HG03060 (cell line): Measurements from ENCODE around the gene BRD7.

Experiments
- ATAC-seq: cut with Tn5 transposase; IDR thresholded peaks from one replicate; pipeline ENCODE4 v1.9.1; 2021; ENCODE audit warnings: low read depth, moderate number of reproducible peaks; ENCODE audit not compliant: unreplicated experiment

Gene BRD7

DNA sequence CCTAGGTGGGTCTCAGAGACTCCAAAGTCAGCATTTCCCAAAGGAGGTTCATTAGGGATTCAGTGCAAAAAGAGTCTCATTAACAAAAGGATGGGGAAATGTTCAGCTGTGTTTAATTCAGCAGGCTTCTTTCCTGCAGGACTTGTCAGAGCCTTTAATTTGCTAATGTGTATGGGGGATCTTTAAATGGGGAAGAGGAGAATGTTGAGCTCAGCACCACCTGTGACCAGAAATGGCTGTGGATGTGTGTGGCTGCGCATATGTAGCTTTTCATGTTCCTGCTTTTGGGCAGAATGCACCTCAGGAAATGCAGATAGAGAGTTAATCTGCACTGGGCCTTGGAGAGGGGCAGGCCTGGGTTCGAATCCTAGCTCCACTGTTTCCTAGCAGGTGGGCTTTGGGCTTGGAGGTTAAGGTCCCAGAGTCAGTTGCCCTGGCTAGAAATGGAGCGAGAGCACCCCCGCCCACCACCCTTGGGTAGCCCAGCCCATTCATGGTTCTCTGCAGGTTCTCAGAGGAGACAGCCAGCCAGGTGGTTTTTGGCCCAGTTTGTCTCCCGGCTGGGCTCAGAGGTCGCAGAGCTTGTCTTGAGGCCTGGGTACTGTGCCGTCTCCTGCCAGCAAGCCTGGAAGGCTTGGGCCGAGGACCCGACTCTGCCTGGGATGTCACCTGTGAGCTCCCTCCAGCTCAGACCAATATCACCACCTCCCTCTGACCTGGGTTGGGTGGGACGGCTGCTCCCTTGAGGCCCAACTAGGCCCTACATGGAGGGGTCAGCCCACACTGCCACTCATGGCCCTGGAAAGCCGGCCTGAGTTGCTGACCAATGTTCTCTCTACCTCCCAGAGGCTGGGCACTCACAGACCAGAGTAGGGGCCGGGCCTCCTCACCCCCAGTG lies 93.1 kb downstream of the BRD7 start:
- ATAC-seq, result no peak

- ATAC-seq, result no peak
Observed at GRCh38 chr16:50275098-50275415, 93.7 kb downstream of the BRD7 start.

DNA sequence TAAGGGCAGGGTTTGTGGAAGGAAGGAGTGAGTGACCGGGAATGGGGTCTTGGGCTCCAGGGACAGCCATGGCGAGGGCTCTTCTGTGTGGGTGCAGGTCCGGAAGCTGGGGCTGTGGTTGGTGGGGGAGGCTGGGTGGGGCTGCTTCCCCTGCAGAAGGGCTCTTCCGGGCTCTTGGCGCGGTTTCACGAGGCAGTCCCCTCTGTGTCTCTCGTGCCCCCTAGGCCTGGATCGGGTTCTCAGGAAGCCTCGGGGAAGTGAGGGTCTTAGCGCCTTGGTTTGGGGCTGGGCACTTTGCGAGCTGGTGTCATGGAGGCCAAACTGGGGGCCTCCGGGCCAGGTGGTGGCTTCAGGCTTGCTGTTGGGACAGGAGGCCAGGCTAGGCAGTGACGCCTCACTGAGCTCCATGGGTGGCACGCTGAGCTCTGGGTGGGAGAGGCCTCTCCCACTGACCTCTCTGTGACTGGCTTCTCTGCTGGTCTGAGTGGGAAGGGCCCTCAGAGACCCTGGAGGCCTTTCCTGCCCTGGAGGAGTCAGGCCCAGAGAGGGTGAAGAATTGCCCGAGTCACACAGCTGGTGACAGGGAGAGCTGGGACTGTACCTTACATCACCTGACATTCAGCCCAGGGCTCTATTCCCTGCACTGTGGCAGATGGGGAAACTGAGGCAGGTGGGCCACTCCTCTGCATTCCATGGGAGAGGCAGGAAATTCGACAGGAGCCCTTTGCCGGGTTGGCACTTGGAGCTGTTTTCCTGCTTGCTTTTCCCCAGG lies 94.3 kb downstream of the BRD7 start:
- ATAC-seq, result peak; percentile 16

DNA sequence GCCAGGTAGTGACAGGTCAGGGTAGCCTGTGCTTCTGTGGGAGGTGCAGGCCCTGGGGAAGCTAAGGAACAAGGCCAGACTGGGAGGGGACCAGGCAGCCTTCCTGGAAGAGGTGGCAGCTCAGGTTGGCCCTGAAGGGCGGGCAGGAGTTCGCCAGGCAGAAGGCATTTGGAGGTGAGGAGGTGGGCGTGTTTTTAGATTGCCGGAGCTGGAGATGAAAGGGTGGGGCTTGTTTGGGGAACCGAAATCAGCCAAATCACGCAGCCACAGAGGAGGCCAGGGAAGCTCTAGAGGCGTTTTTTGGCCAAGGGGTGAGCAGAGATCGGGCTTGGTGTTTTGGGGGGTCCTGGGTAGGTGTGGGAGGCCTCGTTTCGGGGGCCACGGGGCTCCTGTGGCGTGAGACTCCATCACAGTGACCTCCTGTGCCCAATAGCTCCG lies 94.9 kb downstream of the BRD7 start:
- peak; percentile 36 for ATAC-seq

DNA sequence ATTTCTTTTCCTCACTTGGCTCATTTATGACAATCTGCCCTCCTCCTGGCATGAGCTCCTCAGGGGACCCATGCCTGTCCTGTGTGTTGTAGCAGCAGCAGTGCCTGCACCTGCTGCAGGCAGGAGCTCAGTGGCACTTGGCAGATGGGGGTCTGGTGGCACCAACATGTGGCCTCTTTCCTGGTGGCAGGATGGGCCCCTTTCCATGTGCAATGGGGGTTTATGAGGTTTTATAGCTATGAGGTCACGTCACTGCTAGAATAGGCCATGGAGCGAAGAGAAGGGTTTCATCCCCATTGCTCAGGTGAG lies 95.5 kb downstream of the BRD7 start:
- no peak for ATAC-seq

GRCh38 chr16:50272687-50273381 lies 96.0 kb downstream of the BRD7 start:
- ATAC-seq, result no peak

DNA sequence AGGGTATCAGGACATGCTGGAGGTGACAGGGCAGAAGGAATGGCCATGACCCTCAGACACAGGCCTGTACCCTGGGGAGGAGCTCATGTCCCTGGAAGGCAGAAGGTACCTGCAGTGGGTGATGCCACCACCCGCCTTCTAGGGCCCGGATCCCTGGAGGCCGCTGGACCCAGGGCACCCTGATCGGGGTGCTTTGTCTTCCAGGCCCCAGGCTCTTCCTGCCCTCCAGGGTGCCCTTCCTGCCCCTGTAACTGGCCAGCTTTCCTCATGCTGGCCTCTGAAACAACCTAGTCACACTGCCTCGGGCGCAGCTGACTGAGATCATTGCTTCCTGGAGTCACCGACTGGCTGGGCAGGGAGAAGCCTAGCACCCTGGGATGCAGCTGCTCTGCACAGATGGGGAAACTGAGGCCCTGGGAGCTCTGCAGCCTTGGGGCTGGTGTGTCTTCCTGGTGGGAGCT lies 96.6 kb downstream of the BRD7 start:
- ATAC-seq, result no peak

- no peak for ATAC-seq
Observed at GRCh38 chr16:50271148-50272041, 97.4 kb downstream of the BRD7 start.

DNA sequence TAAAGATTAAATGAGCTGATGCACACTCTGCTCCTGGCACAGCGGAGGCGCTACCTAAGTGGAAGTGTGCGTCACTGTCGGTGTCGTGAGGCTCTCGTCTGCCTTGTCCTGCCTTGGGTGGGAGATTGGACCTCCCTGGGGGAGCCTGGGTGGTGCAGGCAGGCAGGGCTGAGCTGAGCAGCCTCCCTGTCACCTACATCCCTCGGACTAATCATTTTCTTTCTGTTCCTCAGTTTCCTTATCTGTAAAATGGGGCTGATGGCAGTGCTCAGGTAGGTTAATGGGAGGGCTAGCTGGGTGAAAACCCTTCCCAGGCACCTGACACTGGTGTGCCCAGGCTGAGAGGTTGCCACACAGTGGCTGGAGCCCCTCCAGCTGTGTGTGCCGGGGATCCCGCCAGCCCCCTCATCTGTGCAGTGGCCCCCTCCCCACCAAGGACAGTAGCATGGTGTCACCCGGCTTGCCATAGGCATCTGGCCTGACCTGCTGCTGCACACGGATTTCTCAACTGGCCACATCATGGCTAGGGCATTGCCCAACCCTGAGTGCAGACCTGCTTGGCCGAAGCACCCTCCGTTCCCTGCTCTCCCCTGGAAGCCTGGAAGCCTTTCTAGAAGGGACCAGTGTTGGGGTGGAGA lies 98.2 kb downstream of the BRD7 start:
- no peak for ATAC-seq

- no peak for ATAC-seq
Observed at GRCh38 chr16:50269769-50270509, 98.8 kb downstream of the BRD7 start.

GRCh38 chr16:50269061-50269705 lies 99.6 kb downstream of the BRD7 start:
- no peak for ATAC-seq

GRCh38 chr16:50268352-50268751 lies 100.4 kb downstream of the BRD7 start:
- no peak for ATAC-seq

- no peak for ATAC-seq
Observed at GRCh38 chr16:50267651-50268050, 101.1 kb downstream of the BRD7 start.

- ATAC-seq, result no peak
Observed at GRCh38 chr16:50267151-50267631, 101.6 kb downstream of the BRD7 start.

DNA sequence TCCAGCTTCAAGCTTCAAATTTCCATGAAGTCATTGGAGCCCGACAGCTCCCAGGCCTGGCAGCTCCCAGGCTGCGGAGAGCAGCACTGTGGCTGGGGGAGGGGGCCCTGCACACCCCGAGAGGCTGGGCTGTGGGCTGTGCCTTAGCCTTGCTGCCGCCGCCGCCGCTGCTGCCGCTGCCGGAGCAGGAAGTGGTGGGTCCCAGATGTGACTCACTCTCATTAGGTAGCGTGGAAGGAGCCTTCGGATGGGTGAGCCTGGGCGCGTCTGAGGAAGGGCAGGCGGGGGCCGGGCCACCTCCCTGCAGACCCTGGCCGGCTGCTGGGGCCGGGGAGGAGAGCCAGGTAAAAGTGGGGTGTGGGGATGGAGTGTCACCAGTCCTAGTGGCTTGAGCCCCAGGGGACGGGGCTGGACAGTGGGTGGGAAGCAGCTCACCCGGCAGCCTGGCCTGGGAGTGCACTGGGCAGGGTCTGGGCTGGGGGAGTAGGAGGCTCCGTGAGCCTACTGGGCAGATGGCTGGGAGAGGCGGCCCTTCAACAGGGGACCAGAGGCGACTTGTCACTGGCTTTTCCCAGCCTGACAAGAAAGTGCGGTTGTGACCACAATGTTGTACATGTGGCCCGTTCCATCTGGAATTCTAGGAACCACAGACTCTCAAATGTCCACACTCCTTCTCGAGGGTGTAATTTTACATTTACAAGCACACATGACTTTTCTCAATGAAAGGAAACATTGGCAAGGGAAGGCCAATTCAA lies 102.3 kb downstream of the BRD7 start, which contains the start of gene ADCY7:
Gene ADCY7, plus strand, starts transcription at position 215 of the 755 bp plus-strand sequence. CDS start 21,629 bp downstream, outside the sequence.
- peak; percentile 69 for ATAC-seq
